Tibial nerve (tissue), 4 donors: ENCODE results near the gene CAMK1D. TPM values are rescaled to one million over a fixed set of nuclear protein-coding genes. Genes with fewer than 3 reads are reported as not detected.

ENCODE experiments used
- DNase-seq, 2 donors: peaks; one replicate each; pipeline ENCODE4 v3.0.0-alpha.2; 2019; ENCODE audit warnings: low spot score in 2 of 2
- H3K27ac ChIP-seq, 4 donors: fragments of 200-600 bp; sonication (generic) in 3 of 4; one replicate each; pipeline ENCODE4 v1.5.1; 2017 to 2019; ENCODE audit warnings: mild to moderate bottlenecking in 1 of 4
- H3K27me3 ChIP-seq, 2 donors: fragments of 200-600 bp; sonication (generic) in 1 of 2; one replicate each; pipeline versions ENCODE4 v1.5.1 to v1.6.0; 2017 to 2019
- H3K36me3 ChIP-seq, 3 donors: fragments of 200-600 bp; sonication (generic); one replicate each; pipeline ENCODE4 v1.5.1; 2018 to 2019
- H3K4me1 ChIP-seq, 4 donors: fragments of 200-600 bp; sonication (generic) in 3 of 4; one replicate each; pipeline ENCODE4 v1.5.1; 2017 to 2019
- H3K4me3 ChIP-seq, 4 donors: fragments of 200-600 bp; sonication (generic) in 3 of 4; one replicate each; pipeline ENCODE4 v1.5.1; 2017 to 2019; ENCODE audit warnings: mild to moderate bottlenecking in 1 of 4, moderate library complexity in 1 of 4
- H3K9me3 ChIP-seq, 4 donors: fragments of 200-600 bp; sonication (generic) in 3 of 4; one replicate each; pipeline ENCODE4 v1.5.1; 2017 to 2019
- CTCF ChIP-seq, 5 experiments: fragments of 200-600 bp in 3 of 5; fragments of 450-650 bp in 2 of 5; sonication (generic) in 3 of 5; IDR thresholded peaks; one replicate each; pipeline ENCODE4 v1.5.1; 2016 to 2019; ENCODE audit warnings: antibody characterized with exemption in 5 of 5, mild to moderate bottlenecking in 3 of 5, moderate library complexity in 2 of 5
- EP300 ChIP-seq, 2 donors: sonication (generic); formaldehyde crosslinking; IDR thresholded peaks; one replicate each; pipeline ENCODE4 v1.6.1; 2017; ENCODE audit warnings: antibody characterized with exemption in 2 of 2, mild to moderate bottlenecking in 1 of 2
- POLR2A ChIP-seq, 2 donors: fragments of 450-650 bp; IDR thresholded peaks; one replicate each; pipeline ENCODE4 v1.6.1; 2017; ENCODE audit warnings: antibody characterized with exemption in 2 of 2, mild to moderate bottlenecking in 2 of 2, moderate library complexity in 2 of 2
- WGBS, 2 donors: methylation state at CpG; one replicate each; pipeline ENCODE4 v1.1.5; 2018; 5-methylcytosine and 5-hydroxymethylcytosine counted together
- total RNA-seq, 4 donors: library from RNA; depleted of rRNA; stranded (reverse); fragments of >200 nt; gene quantifications; one replicate each; pipeline ENCODE4 v1.1.0, GENCODE V29; 2016

The CAMK1D gene
- total RNA-seq, 4 donors from 2014 or later, result 6.9 to 20.5 (median 17.2) TPM

DNA sequence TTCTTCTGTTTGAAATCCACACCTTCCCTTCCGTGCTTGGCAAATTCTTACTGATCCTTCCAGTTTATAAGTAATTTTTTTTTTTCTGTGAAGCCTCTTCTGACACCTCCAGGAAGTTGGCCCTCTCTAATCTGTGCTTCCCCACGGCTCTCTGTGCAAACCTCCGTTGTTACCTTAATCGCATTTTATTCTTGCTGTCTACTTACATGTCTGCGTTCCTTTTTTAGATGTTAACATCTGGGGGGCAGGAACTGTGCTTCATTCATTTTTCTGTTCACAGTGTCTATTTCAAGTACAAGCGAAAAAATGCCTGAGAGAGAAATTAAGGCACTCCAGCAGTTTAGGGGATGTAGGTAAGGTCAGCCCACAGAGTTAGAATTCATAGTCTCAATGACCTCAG lies 8.4 kb upstream of the CAMK1D start:
- Histone ChIP-seq H3K9me3 (peaks cover 0 to 9% (median 0%) of the 10 kb centered on the region in 4 donors), H3K27me3 (no peaks in the 10 kb centered on the region), H3K36me3 (no peaks in the 10 kb centered on the region), H3K27ac (no peak overlapping the region), H3K4me1 (no peaks in the 10 kb centered on the region), H3K4me3 (no peak overlapping the region)
- DNase-seq, result no peak
- 74 to 76% methylated on average over 6 of the region's 6 CpGs for WGBS, 2 donors
- no peak for TF ChIP-seq EP300 (IDR thresholded peaks at IDR 0.05)
- TF ChIP-seq CTCF (IDR thresholded peaks at IDR 0.05), result no peak
- no peak for TF ChIP-seq POLR2A (IDR thresholded peaks at IDR 0.05)

DNA sequence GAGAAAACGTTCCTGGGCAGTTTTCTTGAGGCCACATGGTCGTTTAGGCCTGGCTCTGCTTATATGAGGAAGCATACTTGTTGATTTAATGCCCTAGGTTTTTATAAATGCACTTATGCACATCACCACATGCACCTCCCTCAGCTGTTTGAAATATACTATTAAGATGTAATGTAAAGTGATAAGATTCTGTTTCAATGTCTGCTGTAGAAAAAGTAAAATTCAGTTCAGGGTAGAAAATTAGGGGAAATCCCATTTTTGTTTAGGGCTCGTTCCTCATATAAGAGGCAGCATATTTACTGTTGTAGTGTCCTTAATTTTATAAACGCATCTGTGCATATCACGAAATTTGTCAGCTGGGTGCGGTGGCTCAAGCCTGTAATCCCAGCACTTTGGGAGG lies 7.8 kb upstream of the CAMK1D start:
- H3K36me3 ChIP-seq, result no peaks in the 10 kb centered on the region
- no peaks in the 10 kb centered on the region for H3K27me3 ChIP-seq
- DNase-seq, result no peak
- H3K4me1 ChIP-seq, result no peaks in the 10 kb centered on the region
- TF ChIP-seq POLR2A (IDR thresholded peaks at IDR 0.05) (no peak), CTCF (IDR thresholded peaks at IDR 0.05) (no peak), EP300 (IDR thresholded peaks at IDR 0.05) (no peak)
- no peak overlapping the region for H3K4me3 ChIP-seq
- no peak overlapping the region for H3K27ac ChIP-seq
- peaks cover 0 to 9% (median 0%) of the 10 kb centered on the region in 4 donors for H3K9me3 ChIP-seq
- 74 to 82% methylated on average over 6 of the region's 6 CpGs for WGBS, 2 donors

DNA sequence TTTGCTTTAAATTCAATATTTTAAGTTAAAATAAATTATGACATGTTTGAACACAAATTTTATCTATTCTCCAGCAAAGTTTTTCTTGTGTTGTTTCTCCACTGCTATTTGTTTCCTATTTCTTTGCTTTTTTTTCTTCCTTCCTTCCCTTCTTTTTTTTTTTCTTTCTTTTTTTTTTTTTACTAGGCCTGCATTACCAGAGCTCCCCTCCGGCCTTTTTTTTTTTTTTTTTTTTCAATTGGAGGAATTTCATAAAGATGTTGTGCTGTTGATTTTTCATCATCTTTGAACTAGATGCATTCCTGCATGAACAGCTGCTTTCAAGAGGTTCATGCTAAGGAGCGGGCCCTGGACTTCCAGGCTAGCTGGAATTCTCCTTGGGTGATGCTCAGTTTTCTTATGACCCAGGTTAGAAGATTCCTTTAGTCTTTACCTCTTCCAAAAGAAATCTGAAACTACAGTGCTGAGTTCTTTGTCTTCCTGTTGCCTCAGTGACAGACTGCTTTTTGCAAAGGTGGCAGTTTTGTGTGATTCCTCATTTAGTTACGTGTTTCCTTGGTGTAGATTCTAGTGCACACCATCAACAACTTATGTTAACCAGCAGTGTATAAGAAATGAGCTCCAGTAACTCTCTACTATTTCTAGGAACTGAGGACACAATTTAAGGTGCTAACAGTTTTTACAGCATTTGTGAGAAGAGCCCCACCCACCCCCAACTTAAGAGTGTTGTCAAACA lies 4.8 kb upstream of the CAMK1D start:
- H3K4me1 ChIP-seq, result peaks cover 0 to 14% (median 7%) of the 10 kb centered on the region in 4 donors
- WGBS, 2 donors, result 64 to 76% methylated on average over 3 of the region's 3 CpGs
- peaks cover 0 to 9% (median 0%) of the 10 kb centered on the region in 4 donors for H3K9me3 ChIP-seq
- H3K27me3 ChIP-seq, result no peaks in the 10 kb centered on the region
- no peak overlapping the region for H3K4me3 ChIP-seq
- H3K27ac ChIP-seq, result no peak overlapping the region
- DNase-seq, result no peak
- TF ChIP-seq CTCF (IDR thresholded peaks at IDR 0.05) (no peak), EP300 (IDR thresholded peaks at IDR 0.05) (no peak), POLR2A (IDR thresholded peaks at IDR 0.05) (no peak)
- H3K36me3 ChIP-seq, result no peaks in the 10 kb centered on the region

DNA sequence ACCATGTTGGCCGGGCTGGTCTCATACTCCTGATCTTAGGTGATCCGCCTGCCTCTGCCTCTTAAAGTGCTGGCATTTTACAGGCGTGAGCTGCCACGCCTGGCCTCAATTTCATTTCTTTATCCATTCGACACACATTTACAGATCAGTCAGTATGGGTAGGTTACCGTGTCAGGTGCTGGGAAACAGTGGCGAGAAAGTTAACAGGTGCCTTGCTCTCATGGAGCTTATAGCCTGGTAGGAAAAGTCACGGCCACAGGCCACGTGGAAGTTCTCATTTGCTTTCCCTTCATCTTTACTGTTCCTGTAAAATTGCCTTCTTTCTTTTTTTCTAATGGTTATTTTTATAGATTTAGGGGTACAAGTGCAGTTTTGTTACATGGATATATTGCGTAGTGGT lies 2.6 kb upstream of the CAMK1D start:
- WGBS, 2 donors, result 93 to 94% methylated on average over 10 of the region's 10 CpGs
- Histone ChIP-seq H3K27ac (no peak overlapping the region), H3K4me3 (no peak overlapping the region), H3K36me3 (no peaks in the 10 kb centered on the region), H3K27me3 (no peaks in the 10 kb centered on the region), H3K4me1 (peaks cover 0 to 30% (median 11%) of the 10 kb centered on the region in 4 donors), H3K9me3 (peaks cover 0 to 9% (median 0%) of the 10 kb centered on the region in 4 donors)
- TF ChIP-seq EP300 (IDR thresholded peaks at IDR 0.05) (no peak), POLR2A (IDR thresholded peaks at IDR 0.05) (no peak), CTCF (IDR thresholded peaks at IDR 0.05) (no peak)
- DNase-seq, result no peak

GRCh38 chr10:12348294-12348869 lies 965 bp upstream of the CAMK1D start:
- DNase-seq, result no peak
- peak overlapping the region; percentile 78 to 93 (median 89) for H3K27ac ChIP-seq
- 26 to 50% methylated on average over 13 to 22 of the region's 24 CpGs for WGBS, 2 donors
- H3K4me3 ChIP-seq, result peak overlapping the region; percentile 58 to 91 (median 88)
- peaks cover 0 to 3% (median 0%) of the 10 kb centered on the region in 4 donors for H3K9me3 ChIP-seq
- TF ChIP-seq POLR2A (IDR thresholded peaks at IDR 0.05) (no peak), EP300 (IDR thresholded peaks at IDR 0.05) (no peak)
- peaks cover 0 to 33% (median 12%) of the 10 kb centered on the region in 4 donors for H3K4me1 ChIP-seq
- no peaks in the 10 kb centered on the region for H3K36me3 ChIP-seq
- H3K27me3 ChIP-seq, result no peaks in the 10 kb centered on the region
